Measurements from ENCODE around the gene ANKRD65.
"Not testable (repeated sequence)": the region's sequence is repeated elsewhere in the genome, so short reads cannot be mapped to it uniquely, and the experiment has no call there.

GRCh38 chr1:1410238-1410637 is 10.8 kb downstream of the ANKRD65 start:
- not testable (repeated sequence) for TF ChIP-seq SIN3A (IDR thresholded peaks at IDR 0.05; ENCODE audit: low read depth); CTCF (IDR thresholded peaks at IDR 0.05 in 2 of 3, conservative IDR thresholded peaks at IDR 0.05 in 1 of 3; ENCODE audit: borderline replicate concordance in 1 of 3, insufficient read depth in 1 of 3, low read depth in 2 of 3, low read length in 2 of 3); EZH2 (IDR thresholded peaks at IDR 0.05); MAX (IDR thresholded peaks at IDR 0.05); FOSL1 (IDR thresholded peaks at IDR 0.05; ENCODE audit: low read depth); POLR2AphosphoS5 (IDR thresholded peaks at IDR 0.05; ENCODE audit: low read depth, low read length); POLR2A (IDR thresholded peaks at IDR 0.05; ENCODE audit: borderline replicate concordance, extremely low read depth, insufficient read depth, insufficient read length); ATF3 (IDR thresholded peaks at IDR 0.05); SP1 (IDR thresholded peaks at IDR 0.05; ENCODE audit: low read depth); EZH2phosphoT487 (IDR thresholded peaks at IDR 0.05; ENCODE audit: borderline replicate concordance); RAD21 (IDR thresholded peaks at IDR 0.05; ENCODE audit: low read depth); ZBTB33 (IDR thresholded peaks at IDR 0.05; ENCODE audit: extremely low read depth, insufficient replicate concordance, low read length); ZNF274 (IDR thresholded peaks at IDR 0.05; ENCODE audit: low read depth, low read length)
